Endothelial cell of umbilical vein (primary cell): Measurements from ENCODE around the gene LYRM4. TPM values are rescaled to one million over a fixed set of nuclear protein-coding genes. Genes with fewer than 3 reads are reported as not detected.

Experiments used
- BruUV-seq: library from RNA; stranded (reverse); fragments of 400-500 nt; replicated peaks from 2 replicates; lab custom pipeline; 2021; lab: Mats Ljungman, UMichigan
- CTCF ChIA-PET: fragments of 300-600, 350-600 bp; sonication (Branson Sonifier 250); formaldehyde crosslinking; loops from one replicate; lab custom pipeline; 2021; ENCODE audit warnings: antibody characterized with exemption, inconsistent platforms; lab: Charles Lee
- POLR2A ChIA-PET: fragments of 300-600, 350-600 bp; sonication (Branson Sonifier 250); formaldehyde crosslinking; loops from one replicate; lab custom pipeline; 2021; ENCODE audit warnings: antibody characterized with exemption, inconsistent platforms; lab: Charles Lee
- DNase-seq: peaks from one replicate; pipeline ENCODE4 v3.0.0-alpha.2; 2011; ENCODE audit warnings: low read depth, low spot score
- FAIRE-seq: peaks from 2 replicates; lab custom pipeline; 2011; peaks lifted over from hg19 to GRCh38; lab: Jason Lieb, UNC
- H2AFZ ChIP-seq: 2 replicates; pipeline ENCODE4 v1.6.0; 2012; ENCODE audit warnings: low read depth, low read length, control low read depth, inconsistent platforms
- H3K27ac ChIP-seq: 2 replicates; pipeline ENCODE4 v1.5.1; 2011; ENCODE audit warnings: low read depth, mild to moderate bottlenecking, control low read depth, low read length, moderate library complexity; ENCODE audit not compliant: insufficient read depth
- H3K27me3 ChIP-seq, 2 experiments: 2 replicates each; pipeline versions ENCODE4 v1.6.0 to v1.6.1; 2011; ENCODE audit warnings: low read length in 2 of 2, mixed read lengths in 1 of 2; ENCODE audit not compliant: control insufficient read depth in 2 of 2, insufficient read depth in 2 of 2
- H3K36me3 ChIP-seq, 2 experiments: 2 replicates in 1 of 2; 3 replicates in 1 of 2; pipeline ENCODE4 v1.5.1; 2011; ENCODE audit warnings: low read length in 2 of 2, mild to moderate bottlenecking in 1 of 2, moderate library complexity in 1 of 2; ENCODE audit not compliant: control insufficient read depth in 2 of 2, insufficient read depth in 2 of 2; ENCODE audit errors: extremely low read depth in 1 of 2
- H3K4me1 ChIP-seq: 3 replicates; pipeline ENCODE4 v1.5.1; 2011; ENCODE audit warnings: mild to moderate bottlenecking, low read length; ENCODE audit not compliant: control insufficient read depth, insufficient read depth; ENCODE audit errors: extremely low read depth
- H3K4me2 ChIP-seq: 2 replicates; pipeline ENCODE4 v1.6.1; 2011; ENCODE audit warnings: low read length, control low read depth, mixed read lengths; ENCODE audit not compliant: insufficient read depth
- H3K4me3 ChIP-seq, 3 experiments: fragments of 200-600 bp in 1 of 3; sonication (generic), shearing (Covaris generic) in 1 of 3; replicated peaks in 1 of 3; 2 replicates each; pipeline ENCODE4 v1.5.1; 2011 to 2016; ENCODE audit warnings: control low read depth in 3 of 3, low read length in 3 of 3, mild to moderate bottlenecking in 2 of 3, inconsistent platforms in 1 of 3, low read depth in 1 of 3, moderate library complexity in 1 of 3; ENCODE audit not compliant: insufficient read depth in 1 of 3
- H3K79me2 ChIP-seq: 2 replicates; pipeline ENCODE4 v1.6.0; 2012; ENCODE audit warnings: low read length, inconsistent platforms; ENCODE audit not compliant: control insufficient read depth, insufficient read depth
- H3K9ac ChIP-seq: replicated peaks from 2 replicates; pipeline ENCODE3; 2011; ENCODE audit warnings: low read length, control low read depth; ENCODE audit not compliant: insufficient read depth; ENCODE audit errors: extremely low read depth
- H3K9me1 ChIP-seq: replicated peaks from 3 replicates; pipeline ENCODE4 v1.6.0; 2011; ENCODE audit warnings: mild to moderate bottlenecking, low read length; ENCODE audit not compliant: control insufficient read depth, insufficient read depth; ENCODE audit errors: extremely low read depth
- H3K9me3 ChIP-seq: replicated peaks from 2 replicates; pipeline ENCODE4 v1.5.1; 2012; ENCODE audit warnings: low read length, inconsistent platforms; ENCODE audit not compliant: control insufficient read depth, insufficient read depth
- H4K20me1 ChIP-seq: replicated peaks from 2 replicates; pipeline ENCODE3; 2011; ENCODE audit warnings: mild to moderate bottlenecking, low read length; ENCODE audit not compliant: control insufficient read depth, insufficient read depth; ENCODE audit errors: extremely low read depth
- CTCF ChIP-seq, 2 donors: IDR thresholded peaks; 1 replicate in 1 of 2; 2 replicates in 1 of 2; pipeline ENCODE4 v1.5.1; 2011; ENCODE audit warnings: low read length in 2 of 2, mild to moderate bottlenecking in 2 of 2, moderate library complexity in 2 of 2, control low read depth in 1 of 2, inconsistent platforms in 1 of 2, low read depth in 1 of 2; ENCODE audit not compliant: insufficient read depth in 1 of 2; ENCODE audit errors: extremely low read depth in 1 of 2
- EZH2 ChIP-seq: IDR thresholded peaks from 2 replicates; pipeline ENCODE4 v1.6.1; 2012; ENCODE audit warnings: borderline replicate concordance, low read depth, mild to moderate bottlenecking, moderate library complexity, low read length, inconsistent platforms; ENCODE audit not compliant: severe bottlenecking
- FOS ChIP-seq: IDR thresholded peaks from 2 replicates; pipeline ENCODE4 v1.6.1; 2011; ENCODE audit warnings: mild to moderate bottlenecking, low read length, moderate library complexity, borderline replicate concordance; ENCODE audit not compliant: insufficient read depth
- GATA2 ChIP-seq: IDR thresholded peaks from 2 replicates; pipeline ENCODE4 v1.7.0; 2011; ENCODE audit warnings: low read depth, mild to moderate bottlenecking, moderate library complexity, mixed read lengths, low read length; ENCODE audit not compliant: insufficient read length, insufficient read depth
- JUN ChIP-seq: IDR thresholded peaks from 2 replicates; pipeline ENCODE4 v1.6.1; 2011; ENCODE audit warnings: borderline replicate concordance, low read depth; ENCODE audit not compliant: insufficient read length, insufficient read depth
- MAX ChIP-seq: IDR thresholded peaks from 2 replicates; pipeline ENCODE4 v1.6.1; 2011; ENCODE audit not compliant: insufficient read depth, insufficient read length
- MYC ChIP-seq: IDR thresholded peaks from one replicate; pipeline ENCODE4 v1.6.1; 2011; ENCODE audit warnings: mild to moderate bottlenecking, low read depth, low read length
- POLR2A ChIP-seq: IDR thresholded peaks from 2 replicates; pipeline ENCODE4 v1.6.1; 2012; ENCODE audit warnings: low read depth, mild to moderate bottlenecking, control low read depth, low read length
- POLR2AphosphoS5 ChIP-seq: IDR thresholded peaks from 2 replicates; pipeline ENCODE4 v1.6.1; 2012; ENCODE audit warnings: low read depth, mild to moderate bottlenecking, control low read depth, low read length, moderate library complexity; ENCODE audit not compliant: insufficient read depth
- dilution Hi-C: fragments of 300-500 bp; cut with MboI; formaldehyde crosslinking; loops from one replicate; pipeline ENCODE4 v1.15.0; 2019; ENCODE audit warnings: low sequenced_read_pairs; ENCODE audit not compliant: extremely low pct_ligation_motif_present
- intact Hi-C: fragments of 100-400 bp; cut with micrococcal nuclease; formaldehyde crosslinking; loops from one replicate; pipeline ENCODE4 v1.10.0; 2022
- microRNA-seq: library from miRNA; unstranded; fragments of <30 nt; microRNA quantifications from one replicate; pipeline ENCODE4 v1.2.0, GENCODE V29; 2021; ENCODE audit warnings: borderline number of aligned reads, borderline replicate concordance
- polyA plus RNA-seq, 4 experiments: library from polyadenylated mRNA; depleted of rRNA in 3 of 4; stranded (reverse) in 3 of 4; unstranded in 1 of 4; fragments of >200 nt; gene quantifications; 2 replicates each; pipeline versions ENCODE4 v1.2.1 to v1.2.3, GENCODE V29; 2011 to 2012; ENCODE audit warnings: missing spikeins in 1 of 4
- small RNA-seq: library from RNA; depleted of rRNA; stranded (forward); fragments of <200 nt; gene quantifications from one replicate; pipeline ENCODE3, GENCODE V24; 2012; ENCODE audit warnings: low replicate concordance, low read depth; ENCODE audit not compliant: insufficient read depth, insufficient read length
- total RNA-seq: library from RNA; stranded (reverse); gene quantifications from 2 replicates; pipeline ENCODE4 v1.2.3, GENCODE V29; 2021

Gene LYRM4
- total and polyA plus RNA-seq, 2 donors (not counting 3 experiments of a cell fraction or from before 2014, with no cell fraction given), result 39.5 to 44.0 TPM

- Histone ChIP-seq H4K20me1 (no peaks in the 10 kb centered on the region), H3K9me3 (no peaks in the 10 kb centered on the region), H2AFZ (no peak overlapping the region), H3K36me3 (no peaks in the 10 kb centered on the region), H3K9me1 (no peaks in the 10 kb centered on the region), H3K4me3 (no peak overlapping the region), H3K4me2 (no peak overlapping the region), H3K4me1 (peaks cover 6% of the 10 kb centered on the region), H3K9ac (no peak overlapping the region), H3K79me2 (no peaks in the 10 kb centered on the region), H3K27ac (no peak overlapping the region), H3K27me3 (no peaks in the 10 kb centered on the region)
- CTCF ChIA-PET, result interaction anchor here (0.6 to 1.3 kb wide), 2 partner anchors 55 to 343 kb away, joined by 3 read pairs; partner anchors contain the start of gene RPP40
- TF ChIP-seq GATA2 (no peak), CTCF (IDR thresholded peaks at IDR 0.05; ENCODE audit: extremely low read depth in 1 of 2, insufficient read depth in 1 of 2, low read depth in 1 of 2, low read length in 2 of 2) (no peak), EZH2 (no peak), FOS (no peak), POLR2AphosphoS5 (no peak), MAX (no peak), JUN (no peak), MYC (no peak), POLR2A (no peak)
- no peak for FAIRE-seq
- dilution Hi-C loops, result no loop called here
- DNase-seq, result no peak
- POLR2A ChIA-PET, result no interaction called here
- no TSS peak for BruUV-seq
- intact Hi-C loops, result loop anchor here (5.0 to 10.0 kb wide), 2 partner anchors 203 to 1486 kb away; partner anchors contain the start of genes FARS2 and LYRM4
Measured at GRCh38 chr6:5059036-5059896, 201.5 kb downstream of the LYRM4 start.

Small RNA genes within 50 kb of the gene (microRNA-seq; reads per million reads assigned to microRNA genes)
- not detected for gene MIR3691

Small RNA genes within 50 kb of the gene (small RNA-seq; reads per million reads assigned to genes)
- not detected for gene MIR3691

Other genes starting within 250 kb of the LYRM4 start
- gene PPP1R3G, start 175.6 kb downstream of the LYRM4 start, total RNA-seq, result 0.07 and 0.09 TPM in 2 replicates
- 0.03 and 0.04 TPM in 2 replicates for gene PPP1R3G, start 175.6 kb downstream of the LYRM4 start, polyA plus RNA-seq
- 19.6 and 20.5 TPM in 2 replicates for gene FARS2, start 563 bp upstream of the LYRM4 start, total RNA-seq
- 17.9 and 20.2 TPM in 2 replicates for gene FARS2, start 563 bp upstream of the LYRM4 start, polyA plus RNA-seq